ENCODE measurements around the gene CDC5L. TPM values are rescaled to one million over a fixed set of nuclear protein-coding genes. Genes with fewer than 3 reads are reported as not detected.

CDC5L gene
- polyA plus RNA-seq, 3 donors = 4.9 to 10.2 (median 7.4) TPM

DNA sequence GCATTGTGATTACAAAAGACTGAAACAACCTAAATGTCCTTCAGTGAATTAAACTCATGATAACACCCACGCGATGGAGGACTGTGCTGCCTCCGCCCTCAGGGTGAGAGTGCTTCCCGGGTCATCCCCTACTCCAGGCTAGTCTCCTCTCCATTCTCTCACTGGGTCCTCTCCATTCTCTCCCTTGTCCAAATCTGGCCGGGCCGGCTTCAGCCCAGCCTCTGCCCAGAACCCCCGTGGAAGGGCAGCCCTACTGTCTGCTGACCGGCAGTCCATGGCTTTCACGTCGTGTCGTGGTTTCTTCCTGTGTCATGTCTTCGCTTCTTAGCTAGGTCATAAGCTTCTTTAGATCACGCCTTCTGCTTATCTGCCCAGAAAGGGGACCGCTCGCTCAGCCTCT, 74.8 kb downstream of the CDC5L start:
- H3K36me3 ChIP-seq (replicated peaks in 1 of 2; ENCODE audit: control insufficient read depth in 1 of 2, insufficient read depth in 2 of 2, low read length in 2 of 2) = no peaks in the 10 kb centered on the region
- DNase-seq = no peak
- H2AFZ ChIP-seq (ENCODE audit: insufficient read depth, low read depth, low read length, poor library complexity, severe bottlenecking) = no peak overlapping the region
- peaks cover 3 to 4% of the 10 kb centered on the region in 2 donors for H3K4me1 ChIP-seq (ENCODE audit: control insufficient read depth in 1 of 2, insufficient read depth in 2 of 2, low read length in 2 of 2)
- H3K27me3 Mint-ChIP-seq (ENCODE audit: low read depth in 3 of 3) = peaks cover 4 to 8% (median 6%) of the 10 kb centered on the region in 3 donors
- intact Hi-C loops (cut with micrococcal nuclease) = no loop called here
- H3K79me2 ChIP-seq (ENCODE audit: insufficient read depth, low read length) = no peaks in the 10 kb centered on the region
- TF ChIP-seq, protein P1, sequence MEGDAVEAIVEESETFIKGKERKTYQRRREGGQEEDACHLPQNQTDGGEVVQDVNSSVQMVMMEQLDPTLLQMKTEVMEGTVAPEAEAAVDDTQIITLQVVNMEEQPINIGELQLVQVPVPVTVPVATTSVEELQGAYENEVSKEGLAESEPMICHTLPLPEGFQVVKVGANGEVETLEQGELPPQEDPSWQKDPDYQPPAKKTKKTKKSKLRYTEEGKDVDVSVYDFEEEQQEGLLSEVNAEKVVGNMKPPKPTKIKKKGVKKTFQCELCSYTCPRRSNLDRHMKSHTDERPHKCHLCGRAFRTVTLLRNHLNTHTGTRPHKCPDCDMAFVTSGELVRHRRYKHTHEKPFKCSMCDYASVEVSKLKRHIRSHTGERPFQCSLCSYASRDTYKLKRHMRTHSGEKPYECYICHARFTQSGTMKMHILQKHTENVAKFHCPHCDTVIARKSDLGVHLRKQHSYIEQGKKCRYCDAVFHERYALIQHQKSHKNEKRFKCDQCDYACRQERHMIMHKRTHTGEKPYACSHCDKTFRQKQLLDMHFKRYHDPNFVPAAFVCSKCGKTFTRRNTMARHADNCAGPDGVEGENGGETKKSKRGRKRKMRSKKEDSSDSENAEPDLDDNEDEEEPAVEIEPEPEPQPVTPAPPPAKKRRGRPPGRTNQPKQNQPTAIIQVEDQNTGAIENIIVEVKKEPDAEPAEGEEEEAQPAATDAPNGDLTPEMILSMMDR (IDR thresholded peaks at IDR 0.05) = no peak
- H3K4me1 Mint-ChIP-seq = peaks cover 5% of the 10 kb centered on the region
- H3K27me3 ChIP-seq (ENCODE audit: control insufficient read depth in 2 of 2, insufficient read depth in 2 of 2, low read length in 2 of 2) = no peaks in the 10 kb centered on the region
- H3K4me3 ChIP-seq (replicated peaks in 1 of 3; ENCODE audit: low read depth in 2 of 3, low read length in 3 of 3) = no peak overlapping the region
- no peak overlapping the region for H3K27ac ChIP-seq (ENCODE audit: low read depth in 1 of 2, low read length in 2 of 2)
- WGBS (ENCODE audit: insufficient coverage) = 95% methylated on average over 15 of the region's 15 CpGs
- no peaks in the 10 kb centered on the region for H3K9me3 ChIP-seq (replicated peaks in 1 of 2; ENCODE audit: control insufficient read depth in 1 of 2, insufficient read depth in 1 of 2, low read length in 2 of 2)
- no peak overlapping the region for H3K9ac ChIP-seq (ENCODE audit: insufficient read depth, low read length, poor library complexity, severe bottlenecking)
- H4K20me1 ChIP-seq (ENCODE audit: insufficient read depth, low read length) = no peaks in the 10 kb centered on the region
- peak overlapping the region in 1 of 7 donors; percentile 21 for H3K27ac Mint-ChIP-seq
- H3K4me3 Mint-ChIP-seq = no peak overlapping the region
- peaks cover 0 to 1% (median 0%) of the 10 kb centered on the region in 7 donors for H3K9me3 Mint-ChIP-seq
- no peak overlapping the region for H3K4me2 ChIP-seq (replicated peaks; ENCODE audit: extremely low read depth, low read length, poor library complexity, severe bottlenecking)
- H3K36me3 Mint-ChIP-seq = no peaks in the 10 kb centered on the region

DNA sequence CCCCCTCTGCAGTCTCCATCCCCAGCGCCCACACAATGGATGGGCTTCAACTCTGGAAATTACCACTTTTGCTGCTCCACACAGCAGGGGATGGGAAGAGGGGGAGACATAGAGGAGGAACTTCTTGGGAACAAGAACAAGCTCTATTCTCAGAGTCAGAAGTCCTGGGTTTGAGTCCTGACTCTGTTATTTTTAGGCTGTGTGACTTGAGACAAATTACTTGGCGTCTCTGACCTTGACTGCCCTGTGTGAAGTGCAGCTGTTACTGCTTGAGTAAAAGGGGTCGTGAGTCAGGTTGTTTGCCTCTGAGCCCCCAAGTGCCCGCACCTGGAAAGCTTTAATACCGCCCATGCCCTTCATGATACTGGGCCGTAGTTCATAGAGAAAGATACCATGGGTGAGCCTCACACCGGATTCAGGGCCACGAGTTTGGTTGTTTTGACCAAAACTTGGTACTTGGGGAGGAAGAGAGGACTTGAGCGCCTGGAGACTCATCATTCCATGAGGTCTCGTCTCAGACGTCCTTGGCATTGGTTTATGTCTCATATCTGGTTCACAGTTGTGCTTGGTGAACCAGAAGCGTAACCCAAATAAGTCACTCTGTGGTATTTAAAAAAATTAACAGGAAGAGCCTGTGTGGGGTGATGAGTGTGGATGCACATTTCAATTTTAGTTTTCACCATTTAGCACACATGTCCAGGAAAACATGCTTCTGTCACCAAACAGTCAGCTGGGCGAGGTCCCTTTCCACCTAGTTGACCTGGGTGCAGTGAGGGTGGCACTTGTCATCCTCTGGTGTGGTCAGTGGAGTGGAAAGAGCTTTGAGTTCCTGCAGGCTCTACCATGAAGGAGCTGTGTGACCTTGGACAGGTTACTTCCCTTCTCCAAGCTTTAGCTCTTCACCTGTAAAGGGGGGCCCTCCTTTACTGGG, 75.6 kb downstream of the CDC5L start:
- Mint-ChIP-seq H3K36me3 (no peaks in the 10 kb centered on the region), H3K27me3 (ENCODE audit: low read depth in 3 of 3) (peaks cover 3 to 8% (median 4%) of the 10 kb centered on the region in 3 donors), H3K4me1 (peaks cover under 1% of the 10 kb centered on the region), H3K27ac (no peak overlapping the region), H3K9me3 (peaks cover 0 to 1% (median 0%) of the 10 kb centered on the region in 7 donors), H3K4me3 (no peak overlapping the region)
- TF ChIP-seq, protein P1 (IDR thresholded peaks at IDR 0.05) = no peak
- no peaks in the 10 kb centered on the region for H3K36me3 ChIP-seq (replicated peaks in 1 of 2; ENCODE audit: control insufficient read depth in 1 of 2, insufficient read depth in 2 of 2, low read length in 2 of 2)
- no peak for DNase-seq
- H3K4me3 ChIP-seq (replicated peaks in 1 of 3; ENCODE audit: low read depth in 2 of 3, low read length in 3 of 3) = no peak overlapping the region
- no peaks in the 10 kb centered on the region for H3K4me1 ChIP-seq (ENCODE audit: control insufficient read depth in 1 of 2, insufficient read depth in 2 of 2, low read length in 2 of 2)
- H3K27ac ChIP-seq (ENCODE audit: low read depth in 1 of 2, low read length in 2 of 2) = no peak overlapping the region
- WGBS (ENCODE audit: insufficient coverage) = 75% methylated on average over 8 of the region's 13 CpGs
- no peaks in the 10 kb centered on the region for H4K20me1 ChIP-seq (ENCODE audit: insufficient read depth, low read length)
- no peaks in the 10 kb centered on the region for H3K79me2 ChIP-seq (ENCODE audit: insufficient read depth, low read length)
- H3K4me2 ChIP-seq (replicated peaks; ENCODE audit: extremely low read depth, low read length, poor library complexity, severe bottlenecking) = no peak overlapping the region
- H2AFZ ChIP-seq (ENCODE audit: insufficient read depth, low read depth, low read length, poor library complexity, severe bottlenecking) = no peak overlapping the region
- H3K9ac ChIP-seq (ENCODE audit: insufficient read depth, low read length, poor library complexity, severe bottlenecking) = no peak overlapping the region
- H3K9me3 ChIP-seq (replicated peaks in 1 of 2; ENCODE audit: control insufficient read depth in 1 of 2, insufficient read depth in 1 of 2, low read length in 2 of 2) = no peaks in the 10 kb centered on the region
- intact Hi-C loops (cut with micrococcal nuclease) = no loop called here
- no peaks in the 10 kb centered on the region for H3K27me3 ChIP-seq (ENCODE audit: control insufficient read depth in 2 of 2, insufficient read depth in 2 of 2, low read length in 2 of 2)
